CD4-positive, alpha-beta T cell treated with Interleukin-4 for 1 hour (primary cell): ENCODE results near the gene TEKT1.
"Not testable (repeated sequence)": the region's sequence is repeated elsewhere in the genome, so short reads cannot be mapped to it uniquely, and the experiment has no call there.

Experiments
- DNase-seq, 2 donors: peaks; one replicate each; pipeline ENCODE4 v3.0.0-alpha.2; 2020 to 2022

TEKT1 gene

GRCh38 chr17:6812295-6812694 is 19.2 kb downstream of the TEKT1 start:
- no peak for DNase-seq

- DNase-seq, result no peak
Observed at GRCh38 chr17:6811510-6811909, 20.0 kb downstream of the TEKT1 start.

- DNase-seq, result no peak
Observed at GRCh38 chr17:6800422-6801027, 31.0 kb downstream of the TEKT1 start.

- DNase-seq, result no peak
Observed at GRCh38 chr17:6799738-6800137, 31.8 kb downstream of the TEKT1 start.

GRCh38 chr17:6797718-6798351 is 33.7 kb downstream of the TEKT1 start:
- no peak for DNase-seq

- DNase-seq, result no peak
Observed at GRCh38 chr17:6796887-6797490, 34.5 kb downstream of the TEKT1 start.

- DNase-seq, result no peak
Observed at GRCh38 chr17:6796017-6796886, 35.3 kb downstream of the TEKT1 start.

- no peak for DNase-seq
Observed at GRCh38 chr17:6793748-6794493, 37.6 kb downstream of the TEKT1 start.

GRCh38 chr17:6789146-6789545 is 42.4 kb downstream of the TEKT1 start:
- no peak for DNase-seq

GRCh38 chr17:6787081-6787693 is 44.3 kb downstream of the TEKT1 start:
- DNase-seq, result no peak

GRCh38 chr17:6786618-6787017 is 44.9 kb downstream of the TEKT1 start:
- no peak for DNase-seq

GRCh38 chr17:6782244-6782643 is 49.3 kb downstream of the TEKT1 start:
- DNase-seq, result no peak

- no peak for DNase-seq
Observed at GRCh38 chr17:6780886-6781285, 50.6 kb downstream of the TEKT1 start.

GRCh38 chr17:6780001-6780400 is 51.5 kb downstream of the TEKT1 start:
- DNase-seq, result no peak

- DNase-seq, result no peak
Observed at GRCh38 chr17:6779411-6779810, 52.1 kb downstream of the TEKT1 start.

GRCh38 chr17:6775871-6776405 is 55.6 kb downstream of the TEKT1 start, which contains the start of gene FBXO39:
Gene FBXO39 (plus strand): TSS chr17:6776215. CDS start chr17:6779869, 3,654 bp downstream.
- DNase-seq, result no peak

- DNase-seq, result not testable (repeated sequence)
Observed at GRCh38 chr17:6774906-6775305, 56.6 kb downstream of the TEKT1 start.

GRCh38 chr17:6772016-6772415 is 59.5 kb downstream of the TEKT1 start:
- no peak for DNase-seq

GRCh38 chr17:6768447-6768846 is 63.1 kb downstream of the TEKT1 start:
- no peak for DNase-seq

GRCh38 chr17:6761779-6762178 is 69.8 kb downstream of the TEKT1 start:
- no peak for DNase-seq

GRCh38 chr17:6757747-6758146 is 73.8 kb downstream of the TEKT1 start:
- no peak for DNase-seq
